Spleen (tissue), 11 donors: ENCODE data around the gene IL1RL1. TPM values are rescaled to one million over a fixed set of nuclear protein-coding genes. Genes with fewer than 3 reads are reported as not detected.

ENCODE experiments used
- DNase-seq: peaks from one replicate; pipeline ENCODE4 v3.0.0-alpha.2; 2020
- H3K27ac ChIP-seq, 8 donors: fragments of 200-600 bp; sonication (generic) in 7 of 8; 1 replicate in 4 of 8; 2 replicates in 4 of 8; pipeline versions ENCODE4 v1.5.0 to v1.8.0; 2016 to 2021; ENCODE audit warnings: inconsistent platforms in 4 of 8, mild to moderate bottlenecking in 4 of 8, moderate library complexity in 1 of 8
- H3K27me3 ChIP-seq, 7 donors: fragments of 200-600 bp; sonication (generic) in 6 of 7; replicated peaks in 1 of 7; 1 replicate in 4 of 7; 2 replicates in 3 of 7; pipeline versions ENCODE4 v1.5.0 to v1.8.0; 2016 to 2021; ENCODE audit warnings: inconsistent platforms in 3 of 7, mild to moderate bottlenecking in 1 of 7
- H3K36me3 ChIP-seq, 6 donors: fragments of 200-600 bp; sonication (generic) in 5 of 6; 1 replicate in 4 of 6; 2 replicates in 2 of 6; pipeline versions ENCODE4 v1.5.0 to v1.8.0; 2016 to 2021; ENCODE audit warnings: inconsistent platforms in 2 of 6
- H3K4me1 ChIP-seq, 6 donors: fragments of 200-600 bp; sonication (generic) in 5 of 6; 1 replicate in 3 of 6; 2 replicates in 3 of 6; pipeline versions ENCODE4 v1.5.0 to v1.8.0; 2016 to 2021; ENCODE audit warnings: inconsistent platforms in 3 of 6
- H3K4me3 ChIP-seq, 8 donors: fragments of 200-600 bp; sonication (generic) in 7 of 8; 1 replicate in 4 of 8; 2 replicates in 4 of 8; pipeline versions ENCODE4 v1.5.0 to v1.8.0; 2016 to 2021; ENCODE audit warnings: inconsistent platforms in 4 of 8, mild to moderate bottlenecking in 4 of 8, moderate library complexity in 2 of 8
- H3K9me3 ChIP-seq, 8 donors: fragments of 200-600 bp; sonication (generic) in 7 of 8; 1 replicate in 4 of 8; 2 replicates in 4 of 8; pipeline versions ENCODE4 v1.5.0 to v1.8.0; 2016 to 2021; ENCODE audit warnings: inconsistent platforms in 4 of 8
- CTCF ChIP-seq, 11 experiments: fragments of 200-600 bp in 7 of 11; fragments of 450-650 bp in 4 of 11; sonication (generic) in 4 of 11; IDR thresholded peaks in 8 of 11; conservative IDR thresholded peaks in 3 of 11; 1 replicate in 7 of 11; 2 replicates in 4 of 11; pipeline versions ENCODE4 v1.4.0 to v1.8.0; 2016 to 2021; ENCODE audit warnings: antibody characterized with exemption in 11 of 11, inconsistent platforms in 4 of 11, mild to moderate bottlenecking in 1 of 11
- POLR2A ChIP-seq, 3 donors: fragments of 450-650 bp; IDR thresholded peaks; one replicate each; pipeline ENCODE4 v1.5.1; 2017; ENCODE audit warnings: antibody characterized with exemption in 3 of 3, mild to moderate bottlenecking in 1 of 3
- POLR2AphosphoS5 ChIP-seq, 3 donors: sonication (generic); formaldehyde crosslinking; IDR thresholded peaks; one replicate each; pipeline ENCODE4 v1.5.1; 2017; ENCODE audit warnings: antibody characterized with exemption in 3 of 3
- WGBS, 5 donors: extraction: QIAGEN DNeasy Blood & Tissue Kit in 3 of 5; methylation state at CpG; one replicate each; pipeline versions ENCODE4 v1.1.5 to v1.1.7; 2013 to 2018; 5-methylcytosine and 5-hydroxymethylcytosine counted together
- intact Hi-C: fragments of 100-400 bp; cut with DNase I; formaldehyde crosslinking; loops from one replicate; pipeline ENCODE4 v1.15.0; 2023; ENCODE audit warnings: low total_unique reads
- polyA plus RNA-seq, 3 donors: library from polyadenylated mRNA; stranded (reverse); fragments of 200-250 nt; gene quantifications; one replicate each; pipeline ENCODE4 v1.2.1, GENCODE V29; 2013
- total RNA-seq, 7 donors: library from RNA; depleted of rRNA in 3 of 7; stranded (reverse); fragments of >200 nt in 3 of 7; fragmentation: NEBNext Ultra II Directional in 4 of 7; extraction: Animal tissue kit (Norgen Biotek cat#: 25700) in 4 of 7; gene quantifications; one replicate each; pipeline versions ENCODE4 v1.1.0 to v1.2.1, GENCODE V29; 2016 to 2021
- donor health status: healthy with polysubstance abuse.
- donor health status: DM: no; HTN: no; CAD: no; lungs with moderate emphysema.
- donor health status: DM: no; HTN: no; CAD: no.
- donor health status: Bipolar disorder and iron deficiency.
- donor health status: healthy.
- donor health status: DM: no; HTN: no; CAD: no.
- donor health status: DM: yes; HTN: yes; CAD: no.

Gene IL1RL1
- total and polyA plus RNA-seq, 10 donors: 0.11 to 19.6 (median 1.6) TPM

- peaks cover 0 to 8% (median 3%) of the 10 kb centered on the region in 8 donors for H3K9me3 ChIP-seq
- H3K4me1 ChIP-seq: peaks cover 0 to 14% (median 1%) of the 10 kb centered on the region in 6 donors
- H3K36me3 ChIP-seq: no peaks in the 10 kb centered on the region
- peak overlapping the region in 2 of 8 donors; percentile 47 to 70 for H3K27ac ChIP-seq
- TF ChIP-seq POLR2AphosphoS5 (IDR thresholded peaks at IDR 0.05) (no peak), CTCF (IDR thresholded peaks at IDR 0.05 in 8 of 11, conservative IDR thresholded peaks at IDR 0.05 in 3 of 11) (no peak), POLR2A (IDR thresholded peaks at IDR 0.05) (no peak)
- no peak overlapping the region for H3K4me3 ChIP-seq
- 72 to 88% (median 84%) methylated on average over 3 of the region's 3 CpGs for WGBS, 5 donors
- no peak for DNase-seq
- intact Hi-C loops: no loop called here
- H3K27me3 ChIP-seq: peaks cover 0 to 16% (median 0%) of the 10 kb centered on the region in 7 donors
Measured at GRCh38 chr2:102278720-102279390, 32.5 kb upstream of the IL1RL1 start.

- Histone ChIP-seq H3K4me3 (no peak overlapping the region), H3K27ac (peak overlapping the region in 2 of 8 donors; percentile 47 to 70), H3K4me1 (peaks cover 0 to 14% (median 0%) of the 10 kb centered on the region in 6 donors), H3K27me3 (peaks cover 0 to 16% (median 0%) of the 10 kb centered on the region in 7 donors), H3K9me3 (peaks cover 0 to 8% (median 3%) of the 10 kb centered on the region in 8 donors), H3K36me3 (no peaks in the 10 kb centered on the region)
- DNase-seq: no peak
- intact Hi-C loops: no loop called here
- 81 to 100% (median 93%) methylated on average over 1 of the region's 1 CpG for WGBS, 5 donors
- TF ChIP-seq POLR2AphosphoS5 (IDR thresholded peaks at IDR 0.05): no peak
- TF ChIP-seq POLR2A (IDR thresholded peaks at IDR 0.05): no peak
- TF ChIP-seq CTCF (IDR thresholded peaks at IDR 0.05 in 8 of 11, conservative IDR thresholded peaks at IDR 0.05 in 3 of 11): no peak
Measured at GRCh38 chr2:102279391-102279735, 32.0 kb upstream of the IL1RL1 start.

DNA sequence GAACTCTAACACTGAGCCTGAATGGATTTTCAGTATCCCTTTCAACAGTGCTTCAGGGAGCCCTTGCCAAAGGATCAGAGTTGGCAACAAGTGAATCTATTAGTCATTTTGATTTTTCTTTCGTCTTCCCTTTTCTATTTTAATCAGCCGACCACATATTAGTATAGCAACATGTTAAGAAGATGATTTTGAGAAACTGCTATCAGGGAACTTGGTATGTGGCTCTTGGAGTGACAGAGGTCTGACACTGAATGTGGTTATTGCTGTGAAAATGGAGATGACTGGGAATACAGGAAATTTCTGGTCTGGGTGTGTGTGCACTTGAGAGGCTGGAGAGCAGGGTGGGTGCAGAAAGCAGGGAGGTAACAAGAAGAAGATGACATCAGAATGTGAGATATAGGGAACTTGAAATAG lies 28.7 kb upstream of the IL1RL1 start:
- 34 to 50% (median 37%) methylated on average over 2 of the region's 2 CpGs for WGBS, 5 donors
- DNase-seq: no peak
- TF ChIP-seq POLR2AphosphoS5 (IDR thresholded peaks at IDR 0.05) (no peak), POLR2A (IDR thresholded peaks at IDR 0.05) (no peak), CTCF (IDR thresholded peaks at IDR 0.05 in 8 of 11, conservative IDR thresholded peaks at IDR 0.05 in 3 of 11) (no peak)
- intact Hi-C loops: no loop called here
- no peaks in the 10 kb centered on the region for H3K36me3 ChIP-seq
- peaks cover 0 to 14% (median 0%) of the 10 kb centered on the region in 6 donors for H3K4me1 ChIP-seq
- no peaks in the 10 kb centered on the region for H3K9me3 ChIP-seq
- peaks cover 0 to 11% (median 0%) of the 10 kb centered on the region in 7 donors for H3K27me3 ChIP-seq
- peak overlapping the region in 2 of 8 donors; percentile 35 to 53 for H3K27ac ChIP-seq
- no peak overlapping the region for H3K4me3 ChIP-seq

- DNase-seq: no peak
- H3K4me1 ChIP-seq: peaks cover 0 to 11% (median 0%) of the 10 kb centered on the region in 6 donors
- intact Hi-C loops: no loop called here
- H3K9me3 ChIP-seq: no peaks in the 10 kb centered on the region
- no peak overlapping the region for H3K4me3 ChIP-seq
- peak overlapping the region in 3 of 8 donors; percentile 14 to 53 (median 34) for H3K27ac ChIP-seq
- TF ChIP-seq CTCF (IDR thresholded peaks at IDR 0.05 in 8 of 11, conservative IDR thresholded peaks at IDR 0.05 in 3 of 11): no peak
- whole genome bisulfite sequencing, 5 donors: 92 to 96% (median 94%) methylated on average over 1 of the region's 1 CpG
- peaks cover 0 to 5% (median 0%) of the 10 kb centered on the region in 7 donors for H3K27me3 ChIP-seq
- no peaks in the 10 kb centered on the region for H3K36me3 ChIP-seq
Measured at GRCh38 chr2:102283996-102284395, 27.4 kb upstream of the IL1RL1 start.
